ENCODE results near the gene EMILIN1.

EMILIN1 gene

GRCh38 chr2:27078267-27079194 lies at the start of gene EMILIN1:
TSS of gene EMILIN1 (plus strand) at chr2:27078615. CDS start at chr2:27079066, 451 bp downstream.
- DNase-seq: no peak

- no peak for DNase-seq
These were observed 49.4 kb upstream of the EMILIN1 start for GRCh38 chr2:27029051-27029450.

- DNase-seq: peak; percentile 94
These were observed 45.7 kb upstream of the EMILIN1 start, which contains the start of gene TMEM214 for GRCh38 chr2:27032495-27033252. TSS of gene TMEM214 (plus strand) at chr2:27032965. CDS start at chr2:27033016, 51 bp downstream.

- DNase-seq: no peak
These were observed 45.1 kb upstream of the EMILIN1 start for GRCh38 chr2:27033253-27033852.

GRCh38 chr2:27038012-27038411 lies 40.4 kb upstream of the EMILIN1 start:
- DNase-seq: no peak

- no peak for DNase-seq
These were observed 39.6 kb upstream of the EMILIN1 start for GRCh38 chr2:27038631-27039339.

GRCh38 chr2:27039426-27039825 lies 39.0 kb upstream of the EMILIN1 start:
- no peak for DNase-seq

GRCh38 chr2:27039871-27040270 lies 38.5 kb upstream of the EMILIN1 start:
- DNase-seq: no peak

GRCh38 chr2:27040282-27040681 lies 38.1 kb upstream of the EMILIN1 start:
- no peak for DNase-seq

- DNase-seq: no peak
These were observed 36.7 kb upstream of the EMILIN1 start for GRCh38 chr2:27041752-27042151.

- DNase-seq: no peak
These were observed 36.2 kb upstream of the EMILIN1 start for GRCh38 chr2:27042159-27042661.

- no peak for DNase-seq
These were observed 35.3 kb upstream of the EMILIN1 start for GRCh38 chr2:27042985-27043634.

GRCh38 chr2:27049422-27050280 lies 28.8 kb upstream of the EMILIN1 start:
- peak; percentile 77 for DNase-seq

- peak; percentile 98 for DNase-seq
These were observed 28.0 kb upstream of the EMILIN1 start for GRCh38 chr2:27050281-27050995.

GRCh38 chr2:27050996-27051901 lies 27.2 kb upstream of the EMILIN1 start, which contains the start of gene AGBL5:
TSS of gene AGBL5 (plus strand) at chr2:27051668. CDS start at chr2:27052959, 1,291 bp downstream.
- DNase-seq: peak; percentile 97

GRCh38 chr2:27051902-27052645 lies 26.3 kb upstream of the EMILIN1 start:
- DNase-seq: peak; percentile 46

GRCh38 chr2:27053321-27053720 lies 25.1 kb upstream of the EMILIN1 start:
- no peak for DNase-seq

GRCh38 chr2:27053776-27054175 lies 24.6 kb upstream of the EMILIN1 start:
- DNase-seq: no peak
